GM18502 (cell line): ENCODE results near the gene SELENBP1.
A peak's percentile ranks its signal among the peaks of the same experiment; 100 is the strongest.

Experiments used
- ATAC-seq: cut with Tn5 transposase; IDR thresholded peaks from one replicate; pipeline ENCODE4 v1.9.1; 2021; ENCODE audit warnings: mild to moderate bottlenecking; ENCODE audit not compliant: unreplicated experiment, poor library complexity

SELENBP1 gene

DNA sequence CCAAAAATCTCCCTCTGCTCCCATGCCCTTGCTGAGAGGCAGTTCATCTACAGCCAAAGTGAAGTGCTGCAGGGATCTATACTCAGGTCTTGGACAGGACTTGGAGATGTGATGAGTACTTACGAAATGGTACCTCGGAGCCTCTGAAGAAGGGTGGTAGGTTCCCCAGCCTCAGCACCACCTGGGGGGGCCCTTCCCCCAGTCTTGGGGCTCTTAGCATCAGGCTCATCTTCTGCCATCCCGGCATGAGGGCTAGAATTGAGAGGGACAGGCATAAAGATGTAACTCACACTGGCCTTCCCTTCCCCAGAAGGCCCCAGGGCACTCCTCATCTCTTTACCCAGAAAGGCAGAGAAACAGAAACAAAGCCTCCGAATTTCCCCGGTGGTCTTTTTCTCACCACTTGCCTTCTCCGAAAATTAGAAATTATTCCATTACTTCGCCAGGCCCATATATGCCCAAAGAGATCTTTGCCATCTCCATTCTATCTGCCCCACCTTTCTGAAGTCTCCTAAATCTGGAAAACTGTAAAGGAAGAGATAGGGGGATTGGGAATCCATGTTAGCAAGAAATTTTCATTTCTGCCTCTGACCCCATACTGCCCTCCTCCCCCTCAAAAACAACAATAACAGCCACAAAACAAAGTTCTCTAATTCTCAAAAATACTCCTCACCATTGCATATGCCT lies 26.3 kb downstream of the SELENBP1 start:
- ATAC-seq, result no peak

- ATAC-seq, result no peak
Observed at GRCh38 chr1:151344291-151344690, 28.2 kb downstream of the SELENBP1 start.

DNA sequence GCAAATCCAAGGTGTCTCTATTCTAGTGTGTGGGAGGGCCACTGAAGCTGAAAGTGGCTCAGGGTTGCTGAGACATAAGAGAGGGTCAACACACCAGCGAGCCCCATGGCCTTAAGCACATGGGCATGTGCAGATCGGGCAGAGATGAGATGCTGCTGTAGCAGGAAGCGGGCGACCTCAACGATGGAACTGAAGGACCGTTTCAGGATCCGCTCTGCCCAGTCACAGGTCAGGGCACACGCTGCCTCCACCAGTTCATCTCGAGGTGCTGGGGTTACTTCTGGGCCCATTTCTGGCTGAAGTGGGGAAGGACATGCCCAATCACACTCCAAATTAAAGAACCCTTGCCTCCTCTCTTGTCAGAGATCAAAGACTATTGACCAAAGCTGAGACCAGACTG lies 28.9 kb downstream of the SELENBP1 start:
- no peak for ATAC-seq

DNA sequence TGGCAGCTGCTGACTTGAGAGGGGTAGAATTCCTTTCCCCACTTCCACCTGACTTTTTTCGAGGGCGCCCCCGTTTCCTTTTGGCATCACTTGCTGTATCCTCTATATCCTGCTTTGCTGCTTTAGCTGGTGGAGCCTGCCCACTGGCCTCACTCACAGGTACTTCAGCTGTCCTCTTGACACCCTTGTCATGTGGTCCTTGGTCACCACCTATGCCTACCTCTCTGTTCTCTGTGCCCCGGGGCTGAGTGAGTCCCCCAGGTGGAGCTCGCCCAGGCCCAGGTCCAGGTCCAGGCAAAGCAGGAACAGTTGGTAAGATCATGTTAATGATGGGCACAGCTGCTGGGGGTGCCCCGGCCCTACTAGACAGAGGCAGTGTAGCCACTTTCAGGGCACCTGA lies 29.9 kb downstream of the SELENBP1 start:
- ATAC-seq, result no peak

- ATAC-seq, result no peak
Observed at GRCh38 chr1:151342021-151342420, 30.5 kb downstream of the SELENBP1 start.

GRCh38 chr1:151340870-151341754 lies 31.4 kb downstream of the SELENBP1 start:
- ATAC-seq, result no peak

DNA sequence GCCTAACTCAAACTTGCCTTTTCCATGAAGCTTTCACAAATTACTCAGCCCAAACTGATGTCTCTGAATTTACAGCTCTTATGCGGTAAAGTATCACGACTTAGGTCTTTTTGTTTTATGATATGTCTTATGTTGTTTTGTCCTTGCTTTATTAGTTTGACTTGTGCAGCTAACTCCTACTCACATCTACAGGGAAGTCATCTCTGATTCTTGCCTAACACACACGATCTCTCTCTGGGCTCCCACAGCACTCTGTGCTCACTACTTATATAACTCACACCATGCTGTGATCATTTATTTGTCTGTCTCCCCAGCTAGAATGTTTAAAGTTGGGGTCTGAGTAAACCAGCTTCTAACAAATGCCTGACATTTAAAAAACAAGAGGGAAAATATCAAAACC lies 35.9 kb downstream of the SELENBP1 start:
- no peak for ATAC-seq

DNA sequence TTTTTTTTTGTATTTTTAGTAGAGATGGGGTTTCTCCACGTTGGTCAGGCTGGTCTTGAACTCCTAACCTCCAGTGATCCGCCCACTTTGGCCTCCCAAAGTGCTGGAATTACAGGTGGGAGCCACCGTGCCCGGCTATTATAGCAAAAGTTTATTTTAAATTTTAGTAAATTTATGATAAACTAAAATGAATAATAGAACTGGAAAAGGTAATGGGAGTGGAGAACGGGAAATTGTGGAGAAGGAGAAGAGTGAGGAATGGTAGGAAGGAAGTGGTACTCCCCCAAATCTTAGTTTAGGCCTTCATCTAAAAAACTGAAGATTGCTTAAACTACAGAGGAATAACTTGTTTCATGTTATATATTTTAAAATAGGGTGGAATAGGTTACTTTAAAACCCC lies 37.7 kb downstream of the SELENBP1 start:
- ATAC-seq, result no peak

- peak; percentile 27 for ATAC-seq
Observed at GRCh38 chr1:151327903-151328674, 44.4 kb downstream of the SELENBP1 start.

GRCh38 chr1:151327223-151327902 lies 45.1 kb downstream of the SELENBP1 start, which contains the start of gene PI4KB:
Gene PI4KB, minus strand, starts transcription at chr1:151327416. Its CDS starts 10,935 bp downstream, at chr1:151316481.
- peak; percentile 83 for ATAC-seq

DNA sequence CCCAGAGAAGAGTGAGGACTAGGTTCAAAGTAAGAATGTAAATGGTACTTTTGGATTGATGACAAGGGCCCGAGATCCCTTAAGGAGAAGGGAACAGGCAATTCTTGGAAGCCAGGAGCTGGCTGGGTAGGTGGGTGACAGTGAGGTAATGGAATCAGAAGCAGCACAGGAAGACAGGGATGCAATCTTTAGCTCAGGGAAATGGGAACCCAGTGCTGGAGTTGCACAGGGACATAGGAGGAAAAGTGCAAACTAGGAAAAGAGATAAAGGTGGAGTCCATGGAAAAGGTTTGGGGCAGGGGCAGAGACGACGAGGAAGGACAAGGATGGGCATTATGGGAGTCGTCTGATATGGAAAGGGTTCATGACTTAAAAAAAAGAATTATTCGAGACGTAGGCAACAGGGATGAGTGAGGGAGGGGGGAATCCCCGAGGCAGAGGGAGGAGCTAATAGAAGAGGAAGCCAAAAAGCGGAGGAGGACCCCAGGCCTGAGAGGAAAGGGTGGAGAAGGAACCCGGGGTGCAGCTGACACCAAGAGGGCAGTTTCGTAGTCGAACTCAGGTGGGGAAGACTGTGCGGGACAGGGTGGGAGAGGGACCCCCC lies 45.8 kb downstream of the SELENBP1 start:
- ATAC-seq, result peak; percentile 47

DNA sequence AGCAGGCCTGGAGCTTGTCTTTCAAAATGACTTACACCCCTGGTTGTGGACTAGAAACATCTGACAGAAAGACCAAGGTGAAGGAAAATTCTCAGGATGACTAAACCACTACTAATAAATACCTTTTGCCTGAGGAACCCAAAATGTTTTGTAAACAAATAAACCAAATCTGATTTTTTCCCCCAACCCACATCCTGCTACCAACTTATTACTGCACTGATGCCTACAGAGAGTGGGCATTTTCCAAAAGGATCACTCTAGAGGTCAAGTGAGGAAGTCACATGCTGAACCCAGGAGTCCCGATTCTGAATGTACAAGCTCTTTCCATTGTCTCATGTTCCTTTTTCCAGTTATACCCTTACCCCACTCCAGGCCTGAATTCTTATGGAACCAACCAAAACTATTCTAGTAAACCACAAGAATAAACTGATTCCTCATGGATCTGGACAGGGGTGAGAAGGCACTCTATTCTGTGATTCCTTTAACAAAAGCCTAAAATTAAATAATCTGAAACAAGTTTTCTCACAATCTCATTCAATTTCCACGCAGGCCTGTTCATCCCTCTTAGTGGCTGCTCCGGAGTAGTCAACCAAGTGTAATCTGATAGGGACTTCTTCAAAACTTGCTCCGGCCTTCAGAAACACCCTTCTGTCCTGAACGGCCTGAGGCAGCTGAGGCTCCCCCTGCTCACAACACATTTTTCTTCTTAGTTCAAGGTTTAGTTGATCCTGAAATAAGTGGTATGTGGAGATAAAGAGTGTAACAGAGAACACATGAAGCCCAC lies 46.7 kb downstream of the SELENBP1 start:
- ATAC-seq, result no peak

DNA sequence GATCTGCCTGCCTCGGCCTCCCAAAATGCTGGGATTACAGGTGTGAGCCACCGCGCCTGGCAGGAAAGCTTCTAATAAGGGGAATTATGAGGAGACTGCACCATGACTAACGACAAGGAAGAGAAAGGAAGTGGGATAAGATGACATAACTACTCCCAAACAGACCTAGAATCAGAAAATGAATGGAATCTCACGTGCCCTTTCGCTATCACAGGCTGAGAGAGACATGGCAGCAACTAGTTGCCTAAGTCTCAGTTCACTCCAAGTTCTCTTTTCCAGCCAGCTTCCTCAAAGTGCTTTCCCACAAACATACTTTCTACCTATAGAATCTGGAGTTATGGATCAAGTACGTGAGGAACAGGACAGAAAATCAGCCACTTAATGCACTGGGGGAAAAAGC lies 47.3 kb downstream of the SELENBP1 start:
- ATAC-seq, result no peak

GRCh38 chr1:151324390-151324930 lies 48.0 kb downstream of the SELENBP1 start:
- no peak for ATAC-seq

- ATAC-seq, result no peak
Observed at GRCh38 chr1:151318975-151319374, 53.5 kb downstream of the SELENBP1 start.

GRCh38 chr1:151315565-151316235 lies 56.8 kb downstream of the SELENBP1 start:
- ATAC-seq, result no peak
